ENCODE measurements around the gene PRPF4.

- peak; percentile 88 for TF ChIP-seq YY1 (IDR thresholded peaks at IDR 0.05; ENCODE audit: low read depth)
- TF ChIP-seq EGR1 (IDR thresholded peaks at IDR 0.05): peak; percentile 97
- TF ChIP-seq TEAD4 (IDR thresholded peaks at IDR 0.05): no peak
- TF ChIP-seq CREB1 (IDR thresholded peaks at IDR 0.05; ENCODE audit: low read depth): peak; percentile 96
- TF ChIP-seq, protein P1, sequence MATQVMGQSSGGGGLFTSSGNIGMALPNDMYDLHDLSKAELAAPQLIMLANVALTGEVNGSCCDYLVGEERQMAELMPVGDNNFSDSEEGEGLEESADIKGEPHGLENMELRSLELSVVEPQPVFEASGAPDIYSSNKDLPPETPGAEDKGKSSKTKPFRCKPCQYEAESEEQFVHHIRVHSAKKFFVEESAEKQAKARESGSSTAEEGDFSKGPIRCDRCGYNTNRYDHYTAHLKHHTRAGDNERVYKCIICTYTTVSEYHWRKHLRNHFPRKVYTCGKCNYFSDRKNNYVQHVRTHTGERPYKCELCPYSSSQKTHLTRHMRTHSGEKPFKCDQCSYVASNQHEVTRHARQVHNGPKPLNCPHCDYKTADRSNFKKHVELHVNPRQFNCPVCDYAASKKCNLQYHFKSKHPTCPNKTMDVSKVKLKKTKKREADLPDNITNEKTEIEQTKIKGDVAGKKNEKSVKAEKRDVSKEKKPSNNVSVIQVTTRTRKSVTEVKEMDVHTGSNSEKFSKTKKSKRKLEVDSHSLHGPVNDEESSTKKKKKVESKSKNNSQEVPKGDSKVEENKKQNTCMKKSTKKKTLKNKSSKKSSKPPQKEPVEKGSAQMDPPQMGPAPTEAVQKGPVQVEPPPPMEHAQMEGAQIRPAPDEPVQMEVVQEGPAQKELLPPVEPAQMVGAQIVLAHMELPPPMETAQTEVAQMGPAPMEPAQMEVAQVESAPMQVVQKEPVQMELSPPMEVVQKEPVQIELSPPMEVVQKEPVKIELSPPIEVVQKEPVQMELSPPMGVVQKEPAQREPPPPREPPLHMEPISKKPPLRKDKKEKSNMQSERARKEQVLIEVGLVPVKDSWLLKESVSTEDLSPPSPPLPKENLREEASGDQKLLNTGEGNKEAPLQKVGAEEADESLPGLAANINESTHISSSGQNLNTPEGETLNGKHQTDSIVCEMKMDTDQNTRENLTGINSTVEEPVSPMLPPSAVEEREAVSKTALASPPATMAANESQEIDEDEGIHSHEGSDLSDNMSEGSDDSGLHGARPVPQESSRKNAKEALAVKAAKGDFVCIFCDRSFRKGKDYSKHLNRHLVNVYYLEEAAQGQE (IDR thresholded peaks at IDR 0.05; ENCODE audit: low read depth): no peak
- TF ChIP-seq, protein P2, sequence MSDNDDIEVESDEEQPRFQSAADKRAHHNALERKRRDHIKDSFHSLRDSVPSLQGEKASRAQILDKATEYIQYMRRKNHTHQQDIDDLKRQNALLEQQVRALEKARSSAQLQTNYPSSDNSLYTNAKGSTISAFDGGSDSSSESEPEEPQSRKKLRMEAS (IDR thresholded peaks at IDR 0.05): peak; percentile 86
- peak; percentile 91 for TF ChIP-seq TAF1 (IDR thresholded peaks at IDR 0.05; ENCODE audit: low read depth)
- TF ChIP-seq EP300 (IDR thresholded peaks at IDR 0.05; ENCODE audit: borderline replicate concordance): no peak
- TF ChIP-seq FOXM1 (IDR thresholded peaks at IDR 0.05; ENCODE audit: borderline replicate concordance, low read depth): no peak
- no peak for TF ChIP-seq RAD21 (IDR thresholded peaks at IDR 0.05; ENCODE audit: low read depth)
These were observed at the start of gene PRPF4, which contains the start of gene CDC26 for GRCh38 chr9:113275157-113276131.

Measured in Ishikawa (cell line).